Neural crest cell (in vitro differentiated cells): Measurements from ENCODE around the gene TAS2R60. TPM values are rescaled to one million over a fixed set of nuclear protein-coding genes. Genes with fewer than 3 reads are reported as not detected.

ENCODE experiments used
- DNase-seq: peaks from one replicate; pipeline ENCODE4 v3.0.0; 2021; ENCODE audit warnings: low read depth, mixed read lengths, low spot score
- H3K27ac Mint-ChIP-seq: one replicate; pipeline ENCODE4 v1.8.0; 2021; ENCODE audit warnings: mild to moderate bottlenecking, mixed read lengths; ENCODE audit not compliant: unreplicated experiment
- H3K27me3 Mint-ChIP-seq: 2 replicates; pipeline ENCODE4 v1.8.0; 2021; ENCODE audit warnings: low read depth, mild to moderate bottlenecking, mixed read lengths
- H3K36me3 Mint-ChIP-seq: 2 replicates; pipeline ENCODE4 v1.8.0; 2021; ENCODE audit warnings: low read depth, mild to moderate bottlenecking, mixed read lengths
- H3K4me1 Mint-ChIP-seq: 2 replicates; pipeline ENCODE4 v1.8.0; 2021; ENCODE audit warnings: mixed read lengths
- H3K4me3 Mint-ChIP-seq: one replicate; pipeline ENCODE4 v1.8.0; 2021; ENCODE audit warnings: mild to moderate bottlenecking, mixed read lengths
- H3K9me3 Mint-ChIP-seq: 2 replicates; pipeline ENCODE4 v1.8.0; 2021; ENCODE audit warnings: mixed read lengths
- CTCF ChIP-seq: fragments of 200-600 bp; sonication (generic); conservative IDR thresholded peaks from 2 replicates; pipeline ENCODE4 v1.5.0; 2021; ENCODE audit warnings: antibody characterized with exemption, mild to moderate bottlenecking
- total RNA-seq: library from RNA; stranded (reverse); gene quantifications from 2 replicates; pipeline ENCODE4 v1.2.1, GENCODE V29; 2021

The TAS2R60 gene
- total RNA-seq, 1 donor from 2014 or later, result not detected

- H3K27ac Mint-ChIP-seq, result no peak overlapping the region
- no peak overlapping the region for H3K4me3 Mint-ChIP-seq
- peaks cover 15% of the 10 kb centered on the region for H3K4me1 Mint-ChIP-seq
- no peaks in the 10 kb centered on the region for H3K36me3 Mint-ChIP-seq
- TF ChIP-seq CTCF, result no peak
- H3K9me3 Mint-ChIP-seq, result peaks cover 5% of the 10 kb centered on the region
- no peak for DNase-seq
- no peaks in the 10 kb centered on the region for H3K27me3 Mint-ChIP-seq
Measured at GRCh38 chr7:143451122-143451521, 7.9 kb downstream of the TAS2R60 start.

GRCh38 chr7:143451746-143452145, 8.5 kb downstream of the TAS2R60 start:
- Mint-ChIP-seq H3K36me3 (no peaks in the 10 kb centered on the region), H3K4me3 (no peak overlapping the region), H3K27me3 (no peaks in the 10 kb centered on the region), H3K27ac (no peak overlapping the region), H3K4me1 (peaks cover 15% of the 10 kb centered on the region), H3K9me3 (peaks cover 5% of the 10 kb centered on the region)
- no peak for TF ChIP-seq CTCF
- DNase-seq, result no peak

- Mint-ChIP-seq H3K27me3 (no peaks in the 10 kb centered on the region), H3K4me3 (no peak overlapping the region), H3K27ac (no peak overlapping the region), H3K4me1 (peaks cover 15% of the 10 kb centered on the region), H3K9me3 (peaks cover 5% of the 10 kb centered on the region), H3K36me3 (no peaks in the 10 kb centered on the region)
- no peak for TF ChIP-seq CTCF
- no peak for DNase-seq
Measured at GRCh38 chr7:143452495-143452894, 9.2 kb downstream of the TAS2R60 start.

GRCh38 chr7:143454091-143454680, 10.9 kb downstream of the TAS2R60 start:
- peaks cover 5% of the 10 kb centered on the region for H3K9me3 Mint-ChIP-seq
- no peak for DNase-seq
- TF ChIP-seq CTCF, result no peak
- H3K27ac Mint-ChIP-seq, result no peak overlapping the region
- H3K27me3 Mint-ChIP-seq, result no peaks in the 10 kb centered on the region
- H3K36me3 Mint-ChIP-seq, result no peaks in the 10 kb centered on the region
- H3K4me1 Mint-ChIP-seq, result peaks cover 15% of the 10 kb centered on the region
- no peak overlapping the region for H3K4me3 Mint-ChIP-seq

GRCh38 chr7:143455491-143455890, 12.2 kb downstream of the TAS2R60 start:
- H3K4me1 Mint-ChIP-seq, result peaks cover 15% of the 10 kb centered on the region
- H3K27me3 Mint-ChIP-seq, result no peaks in the 10 kb centered on the region
- peaks cover 5% of the 10 kb centered on the region for H3K9me3 Mint-ChIP-seq
- no peak overlapping the region for H3K27ac Mint-ChIP-seq
- no peak for TF ChIP-seq CTCF
- no peaks in the 10 kb centered on the region for H3K36me3 Mint-ChIP-seq
- no peak for DNase-seq
- H3K4me3 Mint-ChIP-seq, result no peak overlapping the region
